GM18861 (cell line): ENCODE data around the gene PAQR5.
A peak's percentile ranks its signal among the peaks of the same experiment; 100 is the strongest.

Experiments used
- ATAC-seq: cut with Tn5 transposase; IDR thresholded peaks from one replicate; pipeline ENCODE4 v1.9.1; 2021; ENCODE audit not compliant: unreplicated experiment

Gene PAQR5

DNA sequence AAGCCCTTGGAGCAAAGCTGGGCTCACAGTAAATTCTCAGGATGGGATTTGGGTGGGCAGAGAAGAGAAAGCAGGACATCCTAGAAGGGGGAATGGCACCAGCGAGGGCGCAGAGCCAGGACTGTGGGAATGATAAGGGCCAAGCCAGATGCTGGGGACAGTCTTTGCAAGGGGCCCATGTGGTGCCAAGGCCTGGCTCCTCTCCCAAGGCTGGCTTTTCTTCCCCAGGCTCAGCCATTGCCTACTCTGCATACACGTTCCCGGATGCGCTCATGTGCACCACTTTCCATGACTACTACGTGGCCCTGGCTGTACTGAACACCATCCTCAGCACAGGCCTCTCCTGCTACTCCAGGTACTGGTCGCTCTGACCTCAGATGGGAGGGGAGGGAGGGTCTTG, 90.7 kb downstream of the PAQR5 start:
- no peak for ATAC-seq

GRCh38 chr15:69390575-69390974, 91.9 kb downstream of the PAQR5 start:
- ATAC-seq = no peak

DNA sequence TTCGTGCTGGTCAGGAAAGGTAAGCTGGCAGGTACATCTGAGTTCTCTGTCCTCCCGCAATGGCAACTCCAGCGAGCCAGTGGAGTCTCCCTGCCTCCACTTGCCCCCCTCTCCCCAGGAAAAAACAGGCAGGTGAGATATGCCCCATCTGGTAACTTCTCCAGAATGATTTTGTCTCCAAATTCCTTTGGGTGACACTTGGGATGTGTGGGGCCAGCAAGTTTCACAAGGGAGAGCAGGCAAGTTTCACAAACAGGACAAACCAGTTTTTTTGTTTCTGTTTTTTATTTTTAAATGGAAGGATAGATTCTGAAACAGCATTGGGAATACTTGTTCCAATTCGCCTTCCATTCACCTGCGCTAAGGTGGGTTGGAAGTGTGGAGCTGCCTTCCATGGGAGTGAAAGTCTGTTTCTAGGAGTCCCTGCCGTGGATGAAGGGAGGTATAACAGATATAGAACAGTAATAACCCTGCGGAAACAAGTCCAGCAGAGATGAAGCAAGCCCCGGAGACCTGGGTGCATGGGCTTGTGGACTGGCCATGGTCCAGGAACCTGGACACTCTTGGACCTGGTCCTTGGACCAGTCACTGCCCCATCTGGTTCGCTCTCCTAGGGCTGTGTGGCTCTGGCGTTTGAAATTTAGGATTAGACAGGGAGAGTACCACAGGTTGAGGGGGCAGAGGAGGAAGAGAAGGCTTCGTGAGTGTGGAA, 92.5 kb downstream of the PAQR5 start:
- no peak for ATAC-seq

GRCh38 chr15:69392352-69392751, 93.6 kb downstream of the PAQR5 start:
- ATAC-seq = no peak

GRCh38 chr15:69393831-69394491, 95.2 kb downstream of the PAQR5 start:
- no peak for ATAC-seq

- ATAC-seq = no peak
These were observed 96.0 kb downstream of the PAQR5 start for GRCh38 chr15:69394556-69395282.

GRCh38 chr15:69395460-69395859, 96.7 kb downstream of the PAQR5 start:
- no peak for ATAC-seq

GRCh38 chr15:69395991-69396390, 97.3 kb downstream of the PAQR5 start:
- no peak for ATAC-seq

GRCh38 chr15:69398491-69398891, 99.8 kb downstream of the PAQR5 start:
- ATAC-seq = no peak

DNA sequence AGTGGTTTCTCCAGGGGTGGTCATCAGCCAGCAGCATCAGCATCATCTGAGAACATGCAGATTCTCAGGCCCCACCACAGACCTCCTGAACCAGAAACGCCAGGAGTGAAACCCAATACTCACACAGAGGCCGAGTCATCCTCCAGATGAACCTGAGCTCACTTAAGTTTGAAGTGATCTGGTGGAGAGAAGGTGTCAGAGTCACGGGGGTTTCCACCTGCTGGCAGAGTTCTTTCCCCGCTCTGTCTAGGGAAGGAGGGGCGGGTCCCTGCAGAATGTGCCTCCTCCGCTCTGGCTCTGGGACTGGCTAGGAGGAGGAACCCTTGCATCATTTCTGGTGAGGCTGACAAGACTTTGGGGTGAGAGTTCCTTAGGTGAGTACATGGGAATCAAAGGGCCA, 102.1 kb downstream of the PAQR5 start:
- no peak for ATAC-seq

DNA sequence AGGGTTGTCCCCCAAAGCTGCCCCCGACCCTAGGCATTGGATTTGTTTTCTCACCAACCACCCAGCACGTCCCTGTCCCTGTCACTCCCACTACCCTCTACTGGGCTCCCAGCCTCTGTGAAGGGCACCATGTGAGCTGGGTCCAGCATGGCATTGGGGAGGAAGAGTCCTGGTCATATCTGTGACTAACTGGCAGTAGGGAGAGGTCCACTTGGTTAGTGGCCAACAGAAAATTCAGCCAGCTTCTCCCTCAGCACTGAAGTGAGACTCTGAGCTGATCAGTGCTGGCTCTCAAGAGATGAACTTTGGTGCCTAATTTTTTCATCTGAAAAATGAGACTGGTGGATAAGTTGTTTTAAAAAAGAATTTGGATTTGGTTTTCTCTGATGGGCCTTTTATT, 104.1 kb downstream of the PAQR5 start:
- ATAC-seq = no peak

DNA sequence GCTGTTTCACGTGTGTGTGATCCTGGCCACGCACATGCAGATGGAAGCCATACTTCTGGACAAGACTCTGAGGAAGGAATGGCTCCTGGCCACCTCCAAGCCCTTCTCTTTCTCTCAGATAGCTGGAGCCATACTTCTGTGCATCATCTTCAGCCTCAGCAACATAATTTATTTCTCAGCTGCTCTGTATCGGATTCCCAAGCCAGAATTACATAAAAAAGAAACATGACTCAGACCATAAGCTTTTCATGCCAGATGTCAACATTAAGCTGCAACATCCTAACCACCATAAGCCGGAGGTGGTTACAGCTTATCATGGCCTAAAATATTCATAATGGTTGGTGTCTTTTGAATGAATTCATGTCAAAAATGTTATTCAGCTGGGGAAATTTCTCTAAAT, 104.9 kb downstream of the PAQR5 start:
- ATAC-seq = no peak

DNA sequence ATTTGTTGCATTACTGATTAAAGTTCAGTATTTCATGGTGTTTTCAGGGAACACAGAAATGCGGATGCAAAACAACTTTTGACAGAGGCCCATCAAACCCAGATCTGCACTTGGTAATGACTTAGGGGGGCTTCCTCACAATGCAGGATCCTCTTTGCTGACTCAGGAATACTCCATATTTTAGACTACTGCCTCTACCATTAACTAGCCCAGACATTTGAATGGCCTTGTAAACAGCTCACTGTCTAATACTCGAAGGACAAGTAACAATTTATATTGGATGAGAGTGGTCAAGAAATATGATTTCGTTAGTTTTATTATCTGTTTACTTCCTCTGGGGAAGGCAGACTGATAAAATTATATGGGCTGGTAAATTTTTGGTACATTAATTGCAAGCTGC, 106.4 kb downstream of the PAQR5 start:
- ATAC-seq = no peak

DNA sequence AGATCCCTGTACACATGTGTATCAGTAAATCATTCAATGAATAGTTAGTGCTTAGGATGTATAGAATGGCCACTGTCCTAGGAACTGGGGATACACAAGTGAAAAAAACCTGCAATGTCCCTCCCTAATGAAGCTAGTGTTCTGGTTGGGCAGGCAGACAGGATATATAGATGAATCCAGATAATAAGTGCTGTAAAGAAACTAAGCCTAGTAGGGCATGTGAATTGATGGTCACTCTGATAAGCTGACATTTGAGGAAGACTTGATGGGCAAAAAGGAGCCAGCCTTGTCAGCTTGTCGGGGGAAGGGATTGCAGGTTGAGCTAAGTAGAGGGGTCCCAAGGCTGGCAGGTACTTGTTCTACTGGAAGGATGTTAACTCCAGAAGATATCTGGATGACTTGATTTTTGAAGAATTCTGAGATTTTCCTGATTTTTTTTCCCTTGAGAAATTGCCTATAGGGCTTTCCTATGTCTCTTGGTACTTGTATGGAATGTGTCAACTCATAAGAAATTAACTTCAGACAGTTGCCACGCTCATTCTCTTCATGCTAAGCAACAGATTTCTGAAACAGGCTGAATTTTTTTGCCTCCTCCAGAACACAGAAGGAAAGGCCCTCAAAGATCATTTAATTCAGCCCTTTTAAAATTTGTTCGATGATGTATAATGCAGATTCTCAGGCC, 109.1 kb downstream of the PAQR5 start:
- ATAC-seq = no peak

DNA sequence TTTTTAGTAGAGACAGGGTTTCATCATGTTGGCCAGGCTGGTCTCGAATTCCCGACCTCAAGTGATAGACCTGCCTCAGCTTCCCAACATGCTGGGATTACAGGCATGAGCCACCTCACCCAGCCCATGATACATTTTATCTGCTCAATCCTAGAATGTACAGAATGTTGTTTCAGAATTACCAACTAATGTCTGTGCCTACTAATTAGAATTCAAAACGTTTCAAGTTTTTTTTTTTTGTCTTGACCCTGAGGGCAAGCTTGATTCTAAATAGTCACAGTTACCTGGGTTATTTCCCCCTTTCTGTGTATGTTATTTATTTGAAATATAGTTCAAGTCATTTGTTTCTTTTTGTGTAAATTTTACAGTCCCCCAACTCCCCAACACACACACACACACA, 110.1 kb downstream of the PAQR5 start:
- ATAC-seq = no peak

GRCh38 chr15:69410248-69410874, 111.6 kb downstream of the PAQR5 start:
- ATAC-seq = no peak

DNA sequence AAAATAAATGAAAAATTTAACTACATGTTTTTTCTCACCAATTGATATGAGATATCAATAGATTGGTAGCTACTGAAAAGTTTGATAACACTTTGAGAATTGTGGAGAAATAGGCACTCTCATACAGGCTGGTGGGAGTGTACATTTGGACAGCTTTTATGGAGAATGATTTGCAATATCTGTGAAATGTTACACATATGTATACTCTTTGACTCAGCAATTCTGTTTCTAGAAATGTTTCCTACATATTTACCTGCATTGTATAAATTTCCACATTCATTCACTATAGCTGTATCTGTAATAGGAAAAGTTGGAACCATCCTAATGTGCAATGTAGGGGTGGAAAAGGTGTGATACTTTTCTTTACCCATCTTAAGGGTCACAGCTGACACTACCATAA, 113.6 kb downstream of the PAQR5 start:
- no peak for ATAC-seq

DNA sequence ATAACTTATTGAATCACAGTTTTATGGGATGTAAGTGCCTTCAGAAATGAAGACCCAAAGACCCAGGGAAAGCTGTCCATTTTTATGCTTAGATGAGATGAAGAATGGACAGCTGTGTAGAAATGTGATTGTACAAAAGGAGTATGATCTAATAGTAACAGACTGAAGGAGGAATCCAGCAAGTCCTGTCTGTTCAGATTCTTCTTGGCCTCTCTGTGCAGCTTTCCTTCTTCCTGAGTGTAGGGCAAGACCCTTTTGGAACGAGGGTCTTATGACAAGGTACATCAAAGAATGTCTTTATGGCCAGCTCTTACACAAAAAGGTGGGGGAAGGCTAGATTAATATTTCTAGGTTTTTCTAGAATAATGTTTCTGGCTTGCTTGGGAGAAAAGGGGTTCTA, 114.0 kb downstream of the PAQR5 start:
- ATAC-seq = no peak

DNA sequence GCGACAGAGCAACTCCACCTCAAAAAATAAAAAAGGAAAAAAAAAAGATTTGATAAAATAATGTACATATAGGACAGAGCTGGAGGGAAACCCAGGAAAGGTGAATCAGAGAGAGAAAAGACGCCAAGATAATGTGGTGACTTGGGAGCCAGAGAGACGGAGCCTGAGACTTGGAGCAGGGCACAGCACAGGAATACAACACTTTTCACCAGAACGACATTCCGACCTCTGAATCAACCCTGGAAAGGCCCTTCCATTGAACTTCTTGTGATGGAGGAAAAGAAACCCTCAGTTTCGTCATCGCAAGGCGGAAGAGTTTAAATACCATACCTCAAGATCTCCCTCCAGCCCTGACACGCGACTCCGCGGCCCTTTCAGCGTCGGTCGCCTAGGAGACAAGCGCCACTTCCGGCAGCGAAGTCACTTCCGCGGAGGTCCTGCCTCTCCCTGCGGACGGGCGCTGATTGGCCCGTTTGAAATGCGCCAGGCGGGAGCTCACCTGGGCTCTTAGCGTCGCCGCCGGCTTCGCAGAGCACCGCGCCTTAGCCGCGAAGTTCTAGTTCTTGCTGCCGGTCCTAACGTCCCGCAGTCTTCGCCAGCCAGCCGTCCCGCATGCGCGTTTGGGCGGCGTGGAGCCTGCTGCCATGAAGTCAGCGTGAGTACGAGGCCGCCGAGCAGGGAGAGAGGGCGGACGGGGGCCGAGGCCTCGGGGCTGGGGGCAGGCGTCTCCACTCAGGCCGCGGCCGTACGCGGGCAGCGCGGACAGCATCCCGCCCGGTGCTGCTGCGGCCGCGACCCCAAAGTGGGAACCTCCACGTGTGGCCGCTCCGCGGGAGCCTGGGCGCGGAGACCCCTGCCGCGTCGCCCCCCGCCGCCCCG, 115.3 kb downstream of the PAQR5 start, which contains the start of gene KIF23:
TSS of gene KIF23 (plus strand) at position 528 of the 879 bp plus-strand sequence. CDS start at position 645, 117 bp downstream.
- peak; percentile 93 for ATAC-seq

- peak; percentile 7 for ATAC-seq
These were observed 116.0 kb downstream of the PAQR5 start for GRCh38 chr15:69414701-69415167.
